ENCODE data around the gene CABLES1.
"Not testable (repeated sequence)": the region's sequence is repeated elsewhere in the genome, so short reads cannot be mapped to it uniquely, and the experiment has no call there.

The CABLES1 gene

DNA sequence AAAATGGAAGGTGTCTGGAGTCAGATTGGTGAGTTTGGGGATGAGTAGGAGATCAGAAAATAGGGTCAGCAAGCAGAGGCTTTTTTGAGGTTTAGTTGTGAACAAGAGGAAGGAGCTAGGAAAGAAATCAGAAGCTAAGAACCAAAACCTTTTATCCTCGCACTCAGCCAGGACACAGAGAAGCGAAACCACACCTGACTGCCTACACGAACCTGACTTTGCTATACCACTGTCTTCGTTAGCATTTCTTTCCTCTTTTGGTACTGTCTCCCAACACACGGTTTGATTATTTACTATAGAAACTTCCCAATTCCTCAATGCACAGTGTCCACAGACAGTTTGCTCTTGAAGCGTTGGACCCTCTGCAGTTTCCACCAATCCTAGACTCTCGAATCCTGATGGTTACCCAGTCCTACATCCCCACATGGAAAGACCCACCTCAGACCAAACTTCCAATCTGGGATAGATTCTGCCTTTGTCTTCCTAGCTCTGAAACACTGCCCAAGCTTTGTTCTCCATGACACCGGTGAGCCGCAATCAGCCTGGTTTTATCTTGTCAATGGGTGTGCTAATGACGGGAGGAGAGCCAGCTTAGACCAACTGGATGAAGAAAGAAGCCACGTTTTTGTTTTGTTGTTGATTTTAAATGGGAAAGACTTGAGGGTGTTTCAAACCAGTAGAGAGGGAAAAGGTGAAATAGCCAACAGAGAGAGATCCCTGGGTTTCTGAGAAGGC, 137.4 kb downstream of the CABLES1 start:
- DNase-seq, result no peak

DNA sequence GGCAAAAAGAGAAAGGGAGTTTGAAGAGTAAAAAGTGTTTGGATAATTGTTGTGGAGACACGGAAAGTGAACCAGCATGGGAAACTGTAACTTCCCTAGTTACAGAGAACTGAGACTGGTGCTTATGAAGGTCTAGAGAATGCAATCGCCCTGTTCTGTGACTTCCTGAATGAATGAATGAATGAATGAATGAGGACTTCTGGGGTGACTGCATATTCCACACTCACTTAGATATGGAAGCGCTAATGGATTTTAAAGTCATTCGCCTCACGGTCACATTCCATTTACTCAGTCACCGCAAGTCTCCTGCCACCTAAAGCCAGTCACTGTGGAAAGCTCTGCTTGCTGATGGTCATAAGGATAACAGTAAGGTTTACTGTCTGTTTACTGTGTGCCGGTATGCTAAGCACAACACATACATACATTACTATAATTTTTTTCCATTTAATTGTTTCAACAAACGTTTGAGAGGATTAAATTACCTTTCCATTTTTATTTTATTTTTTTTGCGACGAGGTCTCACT, 138.2 kb downstream of the CABLES1 start:
- DNase-seq, result no peak

DNA sequence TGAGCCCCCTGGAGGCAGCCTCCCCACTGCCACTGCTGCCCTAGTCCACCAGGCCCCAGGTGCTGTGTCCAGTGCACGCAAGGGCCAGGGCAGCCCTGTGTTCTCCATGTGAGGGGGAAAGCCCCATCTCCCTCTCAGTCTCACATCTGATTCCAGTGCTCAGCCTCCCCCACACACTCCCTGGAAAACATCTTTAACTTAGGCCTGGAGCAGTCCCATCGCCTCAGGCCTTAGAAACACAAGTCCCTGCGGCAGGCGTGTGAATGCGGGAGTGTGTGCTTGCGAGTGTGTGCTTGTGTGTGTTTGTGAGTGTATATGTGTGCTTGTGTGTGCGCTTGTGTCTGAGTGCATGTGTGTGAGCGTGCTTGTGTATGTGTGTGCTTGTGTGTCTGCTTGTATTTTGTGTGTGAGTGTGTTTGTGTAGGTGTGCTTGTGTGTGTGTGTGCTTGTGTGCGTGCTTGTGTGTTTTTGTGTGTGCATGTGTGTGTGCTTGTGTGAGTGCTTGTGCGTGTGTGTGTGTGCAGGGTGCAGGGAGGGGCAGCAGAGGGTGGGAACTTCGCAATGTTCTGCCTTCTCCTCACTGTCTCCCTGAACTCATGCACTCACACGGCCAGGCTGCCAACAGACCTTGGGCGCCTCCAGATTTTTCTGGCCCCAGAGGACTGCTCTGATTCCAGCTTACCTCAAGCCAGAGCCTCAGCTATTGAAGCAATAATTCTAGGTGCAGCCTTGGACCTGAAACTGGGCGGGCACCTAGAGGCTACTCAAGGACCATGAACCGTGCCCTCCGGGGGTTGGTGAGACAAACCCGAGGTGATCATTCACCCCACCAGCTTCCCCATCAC, 139.6 kb downstream of the CABLES1 start:
- no peak for DNase-seq

DNA sequence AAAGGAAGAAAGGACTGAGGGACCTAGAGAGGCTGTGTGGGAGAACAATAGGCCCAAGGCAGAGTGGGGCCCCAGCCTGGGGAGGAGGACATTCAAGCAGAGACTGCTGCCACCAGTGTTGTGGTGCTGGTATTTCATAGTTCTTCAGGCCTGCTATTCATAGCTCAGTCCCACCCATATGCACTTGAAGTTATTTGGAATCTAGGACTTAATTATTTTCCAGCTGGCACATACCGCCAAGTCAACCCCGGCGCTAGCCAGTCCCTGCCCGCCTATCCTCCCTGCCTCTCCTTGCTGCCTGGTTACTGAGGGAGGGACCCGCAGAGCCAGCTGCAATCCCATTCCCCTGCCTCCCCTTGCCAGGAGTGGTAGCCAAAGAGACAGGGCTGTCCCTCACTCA, 141.2 kb downstream of the CABLES1 start:
- no peak for DNase-seq

DNA sequence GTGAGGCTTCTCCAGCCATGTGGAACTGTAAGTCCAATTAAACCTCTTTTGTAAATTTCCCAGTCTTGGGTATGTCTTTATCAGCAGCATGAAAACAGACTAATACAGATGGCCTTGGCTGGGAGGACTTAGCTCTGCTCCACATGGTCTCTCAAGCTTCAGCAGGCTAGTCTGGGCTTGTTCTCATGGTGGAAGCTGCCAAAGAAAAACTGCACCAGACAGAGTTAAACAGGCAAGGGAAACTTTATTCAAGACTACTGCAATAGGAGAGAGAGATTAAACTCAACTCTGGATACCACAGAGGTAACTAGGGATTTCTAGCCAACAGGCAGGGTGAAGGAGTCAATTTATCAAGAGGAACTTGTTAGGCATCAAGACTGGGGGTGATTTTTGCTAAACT, 142.1 kb downstream of the CABLES1 start:
- DNase-seq, result no peak

DNA sequence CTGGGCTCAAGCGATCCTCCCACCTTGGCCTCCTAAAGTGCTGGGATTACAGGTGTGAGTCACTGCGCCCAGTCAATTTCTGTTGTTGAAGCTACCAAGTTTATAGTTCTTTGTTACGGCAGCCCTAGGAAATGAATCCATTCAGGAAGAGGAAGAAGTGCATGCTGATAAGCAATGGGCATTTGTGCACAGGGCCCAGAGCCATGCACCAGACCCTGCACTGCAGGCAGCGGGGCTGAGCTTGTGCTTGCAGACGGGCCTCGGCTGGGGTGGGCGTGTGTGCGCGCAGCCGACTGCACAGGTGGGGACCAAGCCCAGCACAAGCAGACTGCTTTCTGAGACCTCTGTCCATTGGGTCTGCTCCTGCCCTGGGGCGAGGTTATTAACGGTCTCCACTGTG, 144.6 kb downstream of the CABLES1 start:
- DNase-seq, result no peak

DNA sequence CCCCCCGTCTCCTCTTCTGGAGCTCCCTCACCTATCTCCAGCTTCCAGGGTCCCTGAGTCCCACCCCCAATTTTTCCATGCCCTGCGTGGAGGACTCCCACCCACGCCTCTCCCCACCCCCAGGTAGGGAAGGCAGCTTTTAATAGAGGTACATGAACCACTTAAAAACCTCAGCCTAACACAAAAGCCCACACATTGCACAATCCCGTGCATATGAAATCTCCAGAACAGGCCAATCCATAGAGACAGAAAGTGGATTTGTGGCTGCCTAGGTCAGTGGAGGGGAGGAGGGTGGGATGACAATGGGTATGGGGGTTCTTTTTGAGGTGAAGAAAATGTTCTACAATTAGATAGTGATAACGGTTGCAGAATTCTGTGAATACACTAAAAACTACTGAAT, 145.6 kb downstream of the CABLES1 start:
- DNase-seq, result no peak

DNA sequence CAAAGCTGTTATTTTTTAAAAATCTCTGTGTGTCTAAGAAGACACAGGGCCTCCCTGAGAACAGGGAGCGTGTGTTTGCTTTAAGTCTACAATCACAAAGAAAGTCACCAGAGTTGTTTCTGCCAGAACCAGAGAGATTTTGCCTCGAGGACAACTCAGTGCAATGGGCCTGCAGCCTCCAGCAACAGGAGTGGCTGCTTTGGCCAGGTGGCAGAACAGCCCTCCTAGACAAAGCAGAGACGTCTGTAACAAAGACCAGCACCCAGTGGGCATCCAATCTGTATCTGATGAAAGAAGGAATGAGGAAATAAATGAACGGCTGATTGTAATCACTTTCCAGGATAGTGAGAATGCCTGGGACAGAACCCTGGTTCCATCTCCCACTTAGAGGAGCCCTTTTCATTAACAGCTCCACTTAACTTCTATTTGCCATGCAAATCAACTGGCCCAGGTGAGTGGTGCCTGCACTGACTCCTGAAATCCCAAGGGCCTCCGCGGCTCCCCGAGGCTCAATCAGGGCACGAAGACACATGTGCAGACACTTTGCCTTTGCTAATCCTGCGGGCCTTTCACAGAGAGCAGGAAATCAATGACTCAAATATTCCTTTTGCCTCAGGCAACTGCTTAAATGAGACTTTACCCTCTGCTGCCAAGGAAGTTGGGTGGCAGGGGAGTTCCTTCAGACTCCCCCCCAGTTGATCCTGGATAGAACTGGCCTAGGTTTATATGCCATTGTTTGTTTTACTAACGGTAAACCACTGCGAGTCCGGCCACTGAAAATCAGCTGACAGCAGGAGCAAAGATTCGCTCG, 146.5 kb downstream of the CABLES1 start:
- no peak for DNase-seq

DNA sequence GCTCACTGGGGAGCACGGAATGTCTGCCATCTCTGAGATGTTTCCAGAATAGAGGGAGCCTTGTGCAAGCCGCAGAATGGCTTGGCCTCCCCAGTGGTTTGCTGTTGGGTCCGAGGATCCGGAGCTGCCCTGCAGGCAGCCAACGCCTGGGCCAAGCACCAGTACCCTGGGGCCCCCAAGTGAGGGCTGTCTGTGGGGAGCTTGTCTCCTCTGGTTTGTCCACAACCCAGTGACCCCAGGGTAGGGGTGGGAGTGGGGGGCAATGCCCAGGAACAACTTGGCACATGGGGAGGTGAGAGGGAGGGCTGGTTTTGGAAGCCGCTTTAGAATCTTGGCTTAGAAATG, 147.1 kb downstream of the CABLES1 start:
- no peak for DNase-seq

DNA sequence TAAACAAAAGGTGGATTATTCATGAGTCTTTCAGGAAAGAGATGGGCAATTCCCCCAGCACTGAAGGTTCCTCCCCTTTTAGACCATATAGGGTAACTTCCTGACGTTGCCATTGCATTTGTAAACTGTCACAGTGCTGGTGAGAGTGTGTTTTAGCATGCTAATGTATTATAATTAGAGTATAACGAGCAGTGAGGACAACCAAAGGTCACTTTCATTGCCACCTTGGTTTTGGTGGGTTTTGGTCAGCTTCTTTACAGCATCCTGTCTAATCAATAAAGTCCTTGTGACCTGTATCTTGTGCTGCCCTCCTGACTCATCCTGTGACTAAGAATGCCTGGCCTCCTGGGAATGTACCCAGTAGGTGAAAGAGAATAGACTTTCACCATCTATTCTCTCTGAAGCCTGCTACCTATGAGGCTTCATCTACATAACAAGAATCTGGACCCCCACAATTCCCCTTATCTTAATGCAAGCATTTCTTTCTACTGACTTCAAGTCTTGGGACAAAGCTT, 148.7 kb downstream of the CABLES1 start:
- peak; percentile 38 for DNase-seq

DNA sequence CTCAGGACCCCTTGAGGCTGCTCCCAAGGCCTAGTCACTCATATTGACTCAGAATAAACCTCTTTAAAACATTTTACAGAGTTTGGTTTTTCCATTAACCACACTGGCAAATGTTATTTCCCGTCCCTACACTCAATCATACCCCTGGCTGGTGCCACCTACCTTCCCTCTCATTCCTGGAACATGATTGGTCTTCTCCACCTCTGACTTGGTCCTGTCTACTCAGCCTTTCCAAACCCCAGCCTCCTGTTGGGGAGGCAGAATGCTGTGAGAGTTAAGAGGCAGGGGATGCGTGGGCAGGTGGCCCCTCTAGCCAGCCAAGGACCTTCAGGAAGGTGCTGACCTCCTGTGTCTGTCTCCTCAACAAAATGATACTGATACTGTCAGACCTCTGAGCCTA, 149.3 kb downstream of the CABLES1 start:
- DNase-seq, result peak; percentile 22

DNA sequence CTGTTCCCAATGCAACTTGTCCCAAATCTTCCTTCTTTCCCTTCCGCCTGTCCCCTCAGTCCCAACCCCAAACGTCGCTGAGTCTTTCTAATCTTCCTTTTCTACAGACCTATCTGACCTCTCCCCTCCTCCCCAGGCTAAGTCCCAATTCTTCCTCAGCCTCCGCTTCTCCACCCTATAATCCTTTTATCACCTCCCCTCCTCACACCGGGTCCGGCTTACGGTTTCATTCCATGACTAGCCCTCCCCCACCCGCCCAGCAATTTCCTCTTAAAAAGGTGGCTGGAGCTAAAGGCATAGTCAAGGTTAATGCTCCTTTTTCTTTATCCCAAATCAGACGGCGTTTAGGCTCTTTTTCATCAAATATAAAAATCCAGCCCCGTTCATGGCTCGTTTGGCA, 150.3 kb downstream of the CABLES1 start:
- DNase-seq, result not testable (repeated sequence)

DNA sequence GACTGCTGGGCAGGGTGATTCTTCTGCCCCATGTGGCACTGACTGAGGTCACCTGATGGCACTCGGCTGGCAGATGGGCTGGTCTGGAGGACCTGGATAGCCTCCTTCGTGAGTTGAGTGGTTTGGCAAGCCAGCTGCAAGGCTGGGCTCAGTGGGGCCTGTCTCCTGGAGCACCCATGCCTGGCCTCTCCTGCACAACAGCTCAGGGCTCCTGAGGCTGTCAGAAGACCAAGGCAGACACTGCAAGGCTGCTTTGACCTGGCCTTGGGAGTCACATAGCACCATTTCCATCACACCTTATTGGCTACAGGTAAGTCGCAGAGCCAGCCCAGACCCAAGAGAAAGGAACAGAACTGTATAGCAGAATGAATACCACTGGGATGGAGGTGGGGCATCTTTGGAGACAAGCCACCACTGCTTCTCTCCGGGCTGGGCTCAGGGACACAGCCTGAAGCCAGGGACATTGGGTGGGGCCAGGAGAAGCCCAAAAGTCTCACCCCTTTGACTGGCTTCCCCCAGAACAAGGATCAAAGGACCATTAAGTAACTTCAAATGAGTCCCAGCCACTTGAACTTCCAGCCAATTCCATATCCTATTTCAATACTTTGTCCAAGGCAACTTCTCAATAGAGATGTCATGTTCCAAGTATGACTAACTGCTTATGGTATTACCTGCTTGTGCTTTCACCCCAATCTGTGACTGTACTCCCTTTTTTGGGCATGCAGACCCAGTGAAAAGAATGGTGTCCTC, 156.3 kb downstream of the CABLES1 start:
- DNase-seq, result no peak

DNA sequence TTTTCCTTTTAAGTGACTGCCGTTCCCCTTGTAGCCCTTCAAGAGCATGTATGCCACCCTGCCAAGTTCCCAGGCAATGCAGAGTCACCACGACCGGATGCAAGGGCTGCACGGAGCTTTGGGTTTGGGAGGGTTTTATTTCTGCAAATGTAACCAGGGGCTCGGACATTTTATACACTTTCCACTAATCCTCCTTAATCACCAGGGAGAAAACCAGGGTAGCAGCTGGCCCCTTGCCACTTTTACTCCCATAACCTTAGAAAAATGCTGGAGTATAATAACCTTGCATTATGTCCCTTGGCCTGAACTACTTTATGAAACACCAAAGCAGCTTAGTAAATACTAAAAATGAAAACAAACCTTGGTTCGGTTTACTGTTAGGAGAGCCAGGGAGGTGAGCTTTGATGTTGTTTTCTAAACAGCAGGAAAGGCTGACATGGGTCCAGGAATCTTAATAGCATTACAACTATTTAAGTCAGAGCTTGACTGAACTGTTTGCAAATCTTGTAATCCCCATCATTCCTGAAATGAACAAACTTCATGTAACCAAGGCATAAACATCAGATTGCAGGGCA, 165.0 kb downstream of the CABLES1 start:
- no peak for DNase-seq

DNA sequence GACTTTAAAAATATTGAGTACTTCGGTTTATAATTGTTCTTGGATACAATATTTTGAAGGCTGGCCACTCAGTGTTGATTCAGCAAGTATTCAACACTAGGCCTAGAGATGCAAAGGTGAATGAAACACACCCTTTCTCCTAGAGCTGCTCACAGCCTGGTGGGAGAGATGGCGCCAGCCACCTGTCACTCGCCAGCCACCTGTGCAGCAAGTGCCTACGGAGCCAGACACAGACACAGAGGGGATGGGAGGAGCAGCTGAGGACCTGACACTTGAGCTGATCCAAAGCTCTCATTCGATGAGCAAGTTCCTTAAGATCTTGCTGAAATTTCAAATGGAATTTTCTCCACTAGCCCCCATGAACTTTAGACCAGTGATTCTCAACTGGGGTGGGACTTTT, 166.7 kb downstream of the CABLES1 start:
- DNase-seq, result no peak

DNA sequence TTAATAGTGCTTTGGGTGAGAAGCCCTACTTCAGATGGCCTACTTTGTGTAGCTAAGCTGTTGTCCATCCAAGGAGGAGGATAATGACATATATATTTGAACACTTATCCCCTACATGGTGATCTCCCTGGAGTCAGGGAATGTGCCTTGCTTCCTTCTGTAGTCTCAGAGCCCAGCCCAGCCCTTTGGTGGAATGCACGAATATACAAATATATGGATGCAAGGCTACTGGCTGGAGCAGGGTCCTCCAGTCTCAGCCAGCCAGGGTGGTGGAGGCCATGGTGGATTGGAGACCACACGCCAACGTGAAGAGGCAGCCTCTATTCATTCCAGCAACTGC, 167.2 kb downstream of the CABLES1 start:
- DNase-seq, result no peak

DNA sequence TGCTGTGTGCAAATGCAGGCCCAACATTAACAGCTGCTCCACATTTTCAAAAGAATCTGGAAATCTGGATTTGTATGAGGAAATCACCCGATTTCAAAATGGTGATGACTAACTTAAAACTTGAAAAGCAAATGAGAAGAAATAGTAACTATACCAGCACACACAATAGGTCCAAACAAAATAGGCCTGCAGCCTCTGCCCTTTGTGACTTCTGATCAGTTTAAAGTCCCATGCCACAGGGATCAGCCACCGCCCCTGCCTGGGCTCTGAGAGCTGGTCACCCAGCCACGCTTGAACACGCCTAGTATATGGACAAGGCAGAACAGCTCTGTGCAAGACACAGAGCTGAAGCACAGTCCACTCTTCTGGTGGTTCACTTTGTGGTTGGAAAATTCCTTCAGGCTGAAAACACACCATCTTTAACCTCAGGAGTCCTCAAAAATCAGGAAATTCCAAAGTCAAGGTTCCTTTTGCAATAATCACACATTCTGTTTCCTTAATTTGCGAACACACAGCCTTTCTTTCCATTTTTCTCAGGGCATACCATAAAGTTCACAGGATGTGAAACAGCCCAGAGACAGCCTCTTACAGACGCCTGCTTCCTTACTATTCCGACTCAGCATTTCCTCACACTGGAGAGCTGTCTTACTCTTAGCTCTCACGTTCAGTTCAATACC, 167.7 kb downstream of the CABLES1 start:
- DNase-seq, result no peak

DNA sequence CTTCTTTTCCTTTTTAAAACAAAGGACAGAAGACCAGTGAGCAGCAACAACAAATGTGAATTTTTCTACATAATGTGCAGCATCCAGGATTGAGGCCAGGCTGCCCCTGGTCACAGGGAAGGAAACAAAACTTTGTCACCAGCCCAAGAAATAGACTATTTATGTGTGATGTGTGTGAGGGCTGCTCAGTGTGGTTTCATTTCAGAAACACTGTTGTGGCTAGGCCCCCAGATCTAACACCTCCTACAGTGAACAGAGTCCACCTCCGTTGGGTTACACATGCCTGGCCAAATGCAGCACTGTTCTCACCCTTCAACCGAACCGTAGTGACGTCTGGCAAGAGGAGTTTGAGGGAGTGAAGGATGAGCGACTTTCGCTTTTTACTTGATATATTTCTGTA, 171.5 kb downstream of the CABLES1 start:
- DNase-seq, result no peak

DNA sequence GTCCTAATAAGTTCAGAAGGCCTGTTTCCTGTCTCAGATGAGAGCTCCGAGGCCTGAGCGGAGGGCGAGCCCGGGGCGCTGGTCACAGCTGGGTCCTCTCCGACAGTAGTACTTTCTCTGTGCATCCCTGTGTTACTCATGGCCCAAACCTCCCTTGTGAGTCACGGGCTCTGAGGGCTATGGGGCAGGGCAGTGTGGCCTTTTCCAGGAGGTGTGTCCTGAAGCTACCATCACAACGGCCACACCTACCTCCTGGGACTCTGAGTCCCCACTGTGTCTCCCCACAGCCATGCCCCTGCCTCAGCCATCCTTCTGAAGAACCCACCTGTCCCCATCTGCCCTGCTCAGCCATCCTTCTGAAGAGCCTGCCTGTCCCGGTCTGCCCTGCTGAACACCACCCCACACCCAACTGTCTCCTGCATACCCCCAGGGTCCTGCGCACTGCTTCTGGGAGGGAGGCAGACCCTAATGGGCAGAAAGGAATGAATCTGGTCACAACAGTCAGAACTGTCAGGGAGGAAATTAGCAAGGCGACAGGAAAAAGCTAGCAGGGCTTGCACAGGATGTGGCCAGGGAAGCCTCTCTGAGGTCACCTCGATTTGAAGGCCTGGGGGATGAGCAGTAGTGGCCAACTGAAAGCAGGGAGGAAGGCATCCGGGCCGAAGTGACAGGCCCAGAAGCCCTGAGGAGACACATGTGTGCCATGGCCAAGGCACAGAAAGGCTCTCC, 172.4 kb downstream of the CABLES1 start:
- DNase-seq, result peak; percentile 12
